Panc1 (cell line): ENCODE results near the gene TAGLN.

Experiments
- POLR2AphosphoS5 ChIP-seq: IDR thresholded peaks from 2 replicates; pipeline ENCODE4 v1.6.1; 2012; ENCODE audit warnings: mild to moderate bottlenecking, low read depth, low read length, moderate library complexity
- SIN3A ChIP-seq: IDR thresholded peaks from 2 replicates; pipeline ENCODE4 v1.6.1; 2012; ENCODE audit warnings: low read depth, mild to moderate bottlenecking, low read length, moderate library complexity, borderline replicate concordance; ENCODE audit not compliant: insufficient read depth
- TCF7L2 ChIP-seq: IDR thresholded peaks from 2 replicates; pipeline ENCODE4 v1.6.1; 2011; ENCODE audit warnings: mild to moderate bottlenecking, low read depth, low read length, inconsistent platforms
- TF ChIP-seq, protein P1 (sequence below): fragments of 450-650 bp; IDR thresholded peaks from 2 replicates; pipeline ENCODE4 v1.5.1; 2017; ENCODE audit warnings: mild to moderate bottlenecking

DNA sequence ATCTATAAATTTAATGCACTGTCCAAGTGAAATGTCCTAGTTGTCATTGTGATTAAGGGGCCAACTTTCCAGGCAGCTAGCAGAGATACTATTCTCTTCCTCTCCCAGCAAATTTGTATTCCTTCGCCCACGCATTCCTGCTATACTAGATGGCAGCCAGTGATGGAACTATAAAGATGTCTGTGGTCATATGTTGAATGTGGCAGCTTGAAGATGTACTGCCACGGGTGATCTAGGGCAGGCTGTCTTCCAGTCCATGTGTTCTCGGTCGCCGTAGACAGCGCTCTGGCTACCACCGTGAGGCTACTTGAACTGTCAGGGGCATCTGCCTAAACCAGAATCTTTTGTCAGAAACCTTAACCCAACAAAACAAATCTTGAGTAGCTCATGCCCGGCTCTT lies 29.0 kb upstream of the TAGLN start:
- TF ChIP-seq SIN3A (no peak), POLR2AphosphoS5 (no peak), TCF7L2 (no peak)
- TF ChIP-seq, protein P1, sequence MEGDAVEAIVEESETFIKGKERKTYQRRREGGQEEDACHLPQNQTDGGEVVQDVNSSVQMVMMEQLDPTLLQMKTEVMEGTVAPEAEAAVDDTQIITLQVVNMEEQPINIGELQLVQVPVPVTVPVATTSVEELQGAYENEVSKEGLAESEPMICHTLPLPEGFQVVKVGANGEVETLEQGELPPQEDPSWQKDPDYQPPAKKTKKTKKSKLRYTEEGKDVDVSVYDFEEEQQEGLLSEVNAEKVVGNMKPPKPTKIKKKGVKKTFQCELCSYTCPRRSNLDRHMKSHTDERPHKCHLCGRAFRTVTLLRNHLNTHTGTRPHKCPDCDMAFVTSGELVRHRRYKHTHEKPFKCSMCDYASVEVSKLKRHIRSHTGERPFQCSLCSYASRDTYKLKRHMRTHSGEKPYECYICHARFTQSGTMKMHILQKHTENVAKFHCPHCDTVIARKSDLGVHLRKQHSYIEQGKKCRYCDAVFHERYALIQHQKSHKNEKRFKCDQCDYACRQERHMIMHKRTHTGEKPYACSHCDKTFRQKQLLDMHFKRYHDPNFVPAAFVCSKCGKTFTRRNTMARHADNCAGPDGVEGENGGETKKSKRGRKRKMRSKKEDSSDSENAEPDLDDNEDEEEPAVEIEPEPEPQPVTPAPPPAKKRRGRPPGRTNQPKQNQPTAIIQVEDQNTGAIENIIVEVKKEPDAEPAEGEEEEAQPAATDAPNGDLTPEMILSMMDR: no peak
